H9 (cell line): Measurements from ENCODE around the gene CTDSPL. TPM values are rescaled to one million over a fixed set of nuclear protein-coding genes. Genes with fewer than 3 reads are reported as not detected.

Experiments
- DNase-seq: peaks from one replicate; pipeline ENCODE4 v3.0.0-alpha.2; 2017
- H2AFZ ChIP-seq: one replicate; pipeline ENCODE4 v1.6.1; 2013; ENCODE audit warnings: mild to moderate bottlenecking, low read length, control low read depth, moderate library complexity
- H2AK5ac ChIP-seq: 2 replicates; pipeline ENCODE4 v1.6.1; 2013; ENCODE audit warnings: low read length, control low read depth, mixed read lengths; ENCODE audit not compliant: insufficient read length
- H2BK120ac ChIP-seq: one replicate; pipeline ENCODE4 v1.6.1; 2013; ENCODE audit warnings: low read depth, mild to moderate bottlenecking, low read length, control low read depth, inconsistent platforms; ENCODE audit not compliant: poor library complexity, severe bottlenecking
- H2BK12ac ChIP-seq: 2 replicates; pipeline ENCODE4 v1.6.1; 2013; ENCODE audit warnings: low read length, control low read depth, mixed read lengths, low read depth; ENCODE audit not compliant: insufficient read length
- H2BK15ac ChIP-seq: 2 replicates; pipeline ENCODE4 v1.6.1; 2013; ENCODE audit warnings: low read depth, low read length, control low read depth
- H2BK20ac ChIP-seq: one replicate; pipeline ENCODE4 v1.6.1; 2013; ENCODE audit warnings: low read depth, mild to moderate bottlenecking, low read length, control low read depth, inconsistent platforms; ENCODE audit not compliant: poor library complexity, severe bottlenecking
- H2BK5ac ChIP-seq: 2 replicates; pipeline ENCODE4 v1.6.1; 2013; ENCODE audit warnings: low read length, control low read depth, mixed read lengths; ENCODE audit not compliant: insufficient read length
- H3K14ac ChIP-seq: 2 replicates; pipeline ENCODE4 v1.6.1; 2013; ENCODE audit warnings: low read length, control low read depth; ENCODE audit not compliant: insufficient read depth
- H3K18ac ChIP-seq: 2 replicates; pipeline ENCODE4 v1.6.1; 2013; ENCODE audit warnings: low read depth, mild to moderate bottlenecking, mixed read lengths, low read length, control low read depth; ENCODE audit not compliant: insufficient read length
- H3K23ac ChIP-seq: 2 replicates; pipeline ENCODE4 v1.6.1; 2013; ENCODE audit warnings: low read length, control low read depth, mixed read lengths, low read depth; ENCODE audit not compliant: insufficient read length
- H3K23me2 ChIP-seq: 2 replicates; pipeline ENCODE4 v1.6.1; 2013; ENCODE audit warnings: low read depth, mild to moderate bottlenecking, mixed read lengths, low read length, control low read depth; ENCODE audit not compliant: insufficient read length, poor library complexity, severe bottlenecking
- H3K27ac ChIP-seq: 2 replicates; pipeline ENCODE4 v1.5.1; 2013; ENCODE audit warnings: low read length, control low read depth, mixed read lengths, low read depth; ENCODE audit not compliant: insufficient read length
- H3K27me3 ChIP-seq: 2 replicates; pipeline ENCODE4 v1.6.1; 2013; ENCODE audit warnings: low read length, control low read depth, inconsistent platforms; ENCODE audit not compliant: insufficient read depth
- H3K4ac ChIP-seq: 2 replicates; pipeline ENCODE4 v1.6.1; 2013; ENCODE audit warnings: low read depth, mild to moderate bottlenecking, control low read depth, inconsistent platforms, low read length, moderate library complexity
- H3K4me1 ChIP-seq: 2 replicates; pipeline ENCODE4 v1.6.1; 2013; ENCODE audit warnings: low read length, control low read depth, inconsistent platforms; ENCODE audit not compliant: insufficient read depth
- H3K4me2 ChIP-seq: 2 replicates; pipeline ENCODE4 v1.6.1; 2013; ENCODE audit warnings: low read length, control low read depth, mixed read lengths; ENCODE audit not compliant: insufficient read length, insufficient read depth
- H3K56ac ChIP-seq: 2 replicates; pipeline ENCODE4 v1.6.1; 2013; ENCODE audit warnings: low read depth, mild to moderate bottlenecking, mixed read lengths, low read length, control low read depth; ENCODE audit not compliant: insufficient read length
- H3K79me1 ChIP-seq: 2 replicates; pipeline ENCODE4 v1.6.1; 2013; ENCODE audit warnings: low read depth, mild to moderate bottlenecking, moderate library complexity, low read length, control low read depth, inconsistent platforms; ENCODE audit not compliant: insufficient read depth, poor library complexity, severe bottlenecking
- H3K79me2 ChIP-seq: 2 replicates; pipeline ENCODE4 v1.6.1; 2013; ENCODE audit warnings: low read length, control low read depth, inconsistent platforms; ENCODE audit not compliant: insufficient read depth
- H3K9ac ChIP-seq: 2 replicates; pipeline ENCODE4 v1.6.1; 2013; ENCODE audit warnings: low read length, control low read depth, mixed read lengths; ENCODE audit not compliant: insufficient read length; ENCODE audit errors: extremely low read depth
- H3K9me3 ChIP-seq: one replicate; pipeline ENCODE4 v1.6.1; 2013; ENCODE audit warnings: low read depth, low read length, inconsistent platforms; ENCODE audit not compliant: control insufficient read depth
- H3T11ph ChIP-seq: one replicate; pipeline ENCODE4 v1.6.1; 2013; ENCODE audit warnings: mild to moderate bottlenecking, low read length, control low read depth, inconsistent platforms
- H4K20me1 ChIP-seq: one replicate; pipeline ENCODE4 v1.6.1; 2013; ENCODE audit not compliant: control insufficient read depth, insufficient read length, insufficient read depth
- H4K5ac ChIP-seq: 2 replicates; pipeline ENCODE4 v1.6.1; 2013; ENCODE audit warnings: low read depth, mild to moderate bottlenecking, mixed read lengths, low read length, control low read depth; ENCODE audit not compliant: insufficient read length
- H4K8ac ChIP-seq: replicated peaks from 2 replicates; pipeline ENCODE4 v1.6.1; 2013; ENCODE audit warnings: low read length, control low read depth, mixed read lengths, low read depth; ENCODE audit not compliant: insufficient read length
- H4K91ac ChIP-seq: 2 replicates; pipeline ENCODE4 v1.6.1; 2013; ENCODE audit warnings: low read depth, mild to moderate bottlenecking, moderate library complexity, mixed read lengths, low read length, control low read depth; ENCODE audit not compliant: insufficient read length
- H3K27ac Mint-ChIP-seq, 3 experiments: 2 replicates in 2 of 3; 3 replicates in 1 of 3; pipeline ENCODE4 v1.8.0; 2020 to 2021; ENCODE audit warnings: mixed read lengths in 3 of 3, mild to moderate bottlenecking in 1 of 3, moderate library complexity in 1 of 3
- H3K27me3 Mint-ChIP-seq: 2 replicates; pipeline ENCODE4 v1.8.0; 2021; ENCODE audit warnings: low read depth, mild to moderate bottlenecking, moderate library complexity, mixed read lengths
- H3K36me3 Mint-ChIP-seq, 3 experiments: 2 replicates in 2 of 3; 3 replicates in 1 of 3; pipeline ENCODE4 v1.8.0; 2020 to 2021; ENCODE audit warnings: low read depth in 3 of 3, mixed read lengths in 3 of 3; ENCODE audit not compliant: insufficient read depth in 1 of 3
- H3K4me1 Mint-ChIP-seq, 2 experiments: 2 replicates each; pipeline ENCODE4 v1.8.0; 2020; ENCODE audit warnings: mixed read lengths in 2 of 2
- H3K4me3 Mint-ChIP-seq, 2 experiments: 2 replicates in 1 of 2; 3 replicates in 1 of 2; pipeline ENCODE4 v1.8.0; 2020 to 2021; ENCODE audit warnings: mild to moderate bottlenecking in 2 of 2, mixed read lengths in 2 of 2, moderate library complexity in 1 of 2
- H3K9me3 Mint-ChIP-seq, 2 experiments: 2 replicates in 1 of 2; 3 replicates in 1 of 2; pipeline ENCODE4 v1.8.0; 2020; ENCODE audit warnings: mild to moderate bottlenecking in 2 of 2, mixed read lengths in 2 of 2, moderate library complexity in 1 of 2
- CTCF ChIP-seq: fragments of 200-600 bp; sonication (generic); conservative IDR thresholded peaks from 3 replicates; pipeline ENCODE4 v1.8.0; 2021; ENCODE audit warnings: antibody characterized with exemption, mild to moderate bottlenecking
- WGBS: extraction: QIAGEN DNeasy Blood & Tissue Kit; methylation state at CpG from one replicate; pipeline ENCODE4 v1.1.7; 2013; ENCODE audit warnings: missing lambda C conversion rate, low lambda C conversion rate, mixed read lengths; ENCODE audit not compliant: insufficient read length; ENCODE audit errors: extremely low coverage; 5-methylcytosine and 5-hydroxymethylcytosine counted together
- total RNA-seq: library from RNA; stranded (reverse); gene quantifications from 2 replicates; pipeline ENCODE4 v1.2.1, GENCODE V29; 2021

The CTDSPL gene
- total RNA-seq, 1 experiment from 2014 or later: 20.8 TPM

GRCh38 chr3:37923569-37924040 lies 61.9 kb downstream of the CTDSPL start:
- H4K8ac ChIP-seq: no peak overlapping the region
- Mint-ChIP-seq H3K9me3 (no peaks in the 10 kb centered on the region), H3K27ac (no peak overlapping the region), H3K36me3 (no peaks in the 10 kb centered on the region; a peak in 1 of 7 replicates), H3K4me1 (peaks cover 17 to 20% of the 10 kb centered on the region in 2 experiments), H3K27me3 (no peaks in the 10 kb centered on the region), H3K4me3 (no peak overlapping the region)
- no peak overlapping the region for H3K56ac ChIP-seq
- no peak overlapping the region for H3K23ac ChIP-seq
- no peak overlapping the region for H3K4ac ChIP-seq
- H2BK20ac ChIP-seq: no peak overlapping the region
- H3K23me2 ChIP-seq: no peaks in the 10 kb centered on the region
- H3K79me1 ChIP-seq: no peaks in the 10 kb centered on the region
- H4K5ac ChIP-seq: no peak overlapping the region
- no peaks in the 10 kb centered on the region for H4K20me1 ChIP-seq
- H3K9ac ChIP-seq: no peak overlapping the region
- no peak overlapping the region for H3K4me2 ChIP-seq
- no peak for DNase-seq
- H2BK12ac ChIP-seq: no peak overlapping the region
- peaks cover 5% of the 10 kb centered on the region; the same call in 1 of the 2 replicates for H3K4me1 ChIP-seq
- no CpG with 5 or more reads among the region's 3 CpGs for WGBS
- H3K18ac ChIP-seq: no peak overlapping the region
- no peak overlapping the region for H3T11ph ChIP-seq
- no peak overlapping the region for H3K14ac ChIP-seq
- no peak overlapping the region for H3K27ac ChIP-seq
- H3K27me3 ChIP-seq: no peaks in the 10 kb centered on the region
- no peaks in the 10 kb centered on the region for H3K9me3 ChIP-seq
- H2BK15ac ChIP-seq: no peak overlapping the region
- no peak overlapping the region for H2AK5ac ChIP-seq
- no peak overlapping the region for H2BK5ac ChIP-seq
- no peak overlapping the region for H4K91ac ChIP-seq
- no peak overlapping the region for H2BK120ac ChIP-seq
- no peak overlapping the region for H2AFZ ChIP-seq
- H3K79me2 ChIP-seq: no peaks in the 10 kb centered on the region; the same call in 1 of the 2 replicates
- no peak for TF ChIP-seq CTCF
